Panc1 (cell line): ENCODE measurements around the gene NT5C1A. TPM values are rescaled to one million over a fixed set of nuclear protein-coding genes. Genes with fewer than 3 reads are reported as not detected.

ENCODE experiments used
- ATAC-seq: fragments of 200-7000 bp; cut with Tn5 transposase; 2 replicates; pipeline ENCODE4 v1.9.1; 2020; ENCODE audit warnings: mild to moderate bottlenecking, moderate library complexity
- BruUV-seq: library from RNA; stranded (reverse); fragments of 400-500 nt; replicated peaks from 2 replicates; lab custom pipeline; 2021; lab: Mats Ljungman, UMichigan
- CTCF ChIA-PET: fragments of 300-600 bp; sonication (Branson Sonifier 250); formaldehyde crosslinking; loops from one replicate; lab custom pipeline; 2022; ENCODE audit warnings: antibody characterized with exemption; lab: Charles Lee
- POLR2A ChIA-PET: fragments of 300-600 bp; sonication (Branson Sonifier 250); formaldehyde crosslinking; loops from one replicate; lab custom pipeline; 2022; ENCODE audit warnings: antibody characterized with exemption; lab: Charles Lee
- DNase-seq: peaks from one replicate; pipeline ENCODE4 v3.0.0-alpha.2; 2010; ENCODE audit warnings: low read depth, low spot score
- H3K27ac ChIP-seq: 2 replicates; pipeline ENCODE4 v1.5.1; 2011; ENCODE audit warnings: mild to moderate bottlenecking, low read length, inconsistent platforms
- H3K27me3 ChIP-seq: fragments of 200-500 bp; sonication (Bioruptor generic); 2 replicates; pipeline ENCODE4 v1.6.0; 2014; ENCODE audit warnings: low read length, inconsistent platforms; ENCODE audit not compliant: control insufficient read depth, insufficient read depth
- H3K36me3 ChIP-seq: fragments of 200-500 bp; sonication (Bioruptor generic); 2 replicates; pipeline ENCODE4 v1.5.1; 2014; ENCODE audit warnings: inconsistent platforms, mild to moderate bottlenecking, low read length, moderate library complexity; ENCODE audit not compliant: control insufficient read depth, insufficient read depth
- H3K4me1 ChIP-seq: 2 replicates; pipeline ENCODE4 v1.5.1; 2011; ENCODE audit warnings: inconsistent platforms, mild to moderate bottlenecking, low read length, moderate library complexity; ENCODE audit not compliant: control insufficient read depth, insufficient read depth
- H3K4me3 ChIP-seq, 2 experiments: 2 replicates each; pipeline ENCODE4 v1.5.1; 2011 to 2012; ENCODE audit warnings: low read depth in 2 of 2, low read length in 2 of 2, mild to moderate bottlenecking in 2 of 2, inconsistent platforms in 1 of 2, moderate library complexity in 1 of 2
- H3K9me3 ChIP-seq: fragments of 200-500 bp; sonication (Bioruptor generic); 2 replicates; pipeline ENCODE4 v1.5.1; 2014; ENCODE audit warnings: low read depth, mild to moderate bottlenecking, inconsistent platforms, low read length, moderate library complexity; ENCODE audit not compliant: control insufficient read depth, insufficient read depth
- POLR2AphosphoS5 ChIP-seq: IDR thresholded peaks from 2 replicates; pipeline ENCODE4 v1.6.1; 2012; ENCODE audit warnings: mild to moderate bottlenecking, low read depth, low read length, moderate library complexity
- SIN3A ChIP-seq: IDR thresholded peaks from 2 replicates; pipeline ENCODE4 v1.6.1; 2012; ENCODE audit warnings: low read depth, mild to moderate bottlenecking, low read length, moderate library complexity, borderline replicate concordance; ENCODE audit not compliant: insufficient read depth
- TCF7L2 ChIP-seq: IDR thresholded peaks from 2 replicates; pipeline ENCODE4 v1.6.1; 2011; ENCODE audit warnings: mild to moderate bottlenecking, low read depth, low read length, inconsistent platforms
- in situ Hi-C: cut with HindIII; loops from 2 replicates; pipeline ENCODE4 v1.10.0; 2016; ENCODE audit warnings: low sequenced_read_pairs, low pct_unique_long_range_greater_than_20kb
- intact Hi-C: fragments of 100-400 bp; cut with micrococcal nuclease; formaldehyde crosslinking; loops from one replicate; pipeline ENCODE4 v1.10.0; 2022; ENCODE audit not compliant: unreplicated experiment
- total RNA-seq: library from RNA; stranded (reverse); gene quantifications from one replicate; pipeline ENCODE4 v1.2.1, GENCODE V29; 2021; ENCODE audit not compliant: unreplicated experiment
- TF ChIP-seq, protein P1 (sequence below), 2 experiments: IDR thresholded peaks; 2 replicates each; pipeline ENCODE4 v1.6.1; 2011 to 2012; ENCODE audit warnings: low read depth in 2 of 2, control low read depth in 1 of 2, low read length in 1 of 2, mild to moderate bottlenecking in 1 of 2, moderate library complexity in 1 of 2; ENCODE audit not compliant: insufficient read depth in 1 of 2
- TF ChIP-seq, protein P2 (sequence below): fragments of 450-650 bp; IDR thresholded peaks from 2 replicates; pipeline ENCODE4 v1.5.1; 2017; ENCODE audit warnings: mild to moderate bottlenecking

NT5C1A gene
- total RNA-seq, 1 experiment from 2014 or later: not detected

DNA sequence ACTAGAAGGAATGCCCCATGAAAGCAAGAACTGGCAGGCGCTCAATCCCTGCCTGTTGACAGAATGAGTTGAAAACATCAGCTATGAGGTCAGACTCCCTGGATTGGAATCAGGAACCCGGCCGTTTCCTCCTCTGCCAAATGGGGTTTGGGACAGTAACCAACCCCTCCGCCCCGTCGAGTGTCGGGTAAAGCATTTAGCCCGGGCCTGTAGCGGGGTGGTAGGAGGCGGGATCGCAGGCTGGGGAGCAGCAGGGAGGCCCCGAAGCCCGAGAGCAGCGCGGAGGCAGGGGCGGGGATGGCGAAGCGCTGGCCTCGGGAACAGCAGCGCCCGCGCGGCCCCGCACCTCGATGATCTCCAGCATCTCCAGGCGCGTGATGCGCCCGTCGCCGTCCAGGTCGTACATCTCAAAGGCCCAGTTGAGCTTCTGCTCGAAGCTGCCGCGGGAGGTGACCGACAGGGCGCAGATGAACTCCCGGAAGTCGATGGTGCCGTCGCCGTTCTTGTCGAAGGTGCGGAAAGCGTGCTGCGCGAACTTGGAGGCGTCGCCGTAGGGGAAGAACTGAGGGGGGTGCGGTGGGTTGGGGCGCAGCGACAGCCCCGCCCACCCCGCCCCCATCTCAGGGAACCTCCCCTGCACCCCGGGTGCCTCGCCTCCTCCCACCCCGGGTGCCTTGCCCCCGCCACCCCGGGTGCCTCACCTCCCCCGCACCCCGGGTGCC is 11.8 kb upstream of the NT5C1A start:
- TF ChIP-seq, protein P1, sequence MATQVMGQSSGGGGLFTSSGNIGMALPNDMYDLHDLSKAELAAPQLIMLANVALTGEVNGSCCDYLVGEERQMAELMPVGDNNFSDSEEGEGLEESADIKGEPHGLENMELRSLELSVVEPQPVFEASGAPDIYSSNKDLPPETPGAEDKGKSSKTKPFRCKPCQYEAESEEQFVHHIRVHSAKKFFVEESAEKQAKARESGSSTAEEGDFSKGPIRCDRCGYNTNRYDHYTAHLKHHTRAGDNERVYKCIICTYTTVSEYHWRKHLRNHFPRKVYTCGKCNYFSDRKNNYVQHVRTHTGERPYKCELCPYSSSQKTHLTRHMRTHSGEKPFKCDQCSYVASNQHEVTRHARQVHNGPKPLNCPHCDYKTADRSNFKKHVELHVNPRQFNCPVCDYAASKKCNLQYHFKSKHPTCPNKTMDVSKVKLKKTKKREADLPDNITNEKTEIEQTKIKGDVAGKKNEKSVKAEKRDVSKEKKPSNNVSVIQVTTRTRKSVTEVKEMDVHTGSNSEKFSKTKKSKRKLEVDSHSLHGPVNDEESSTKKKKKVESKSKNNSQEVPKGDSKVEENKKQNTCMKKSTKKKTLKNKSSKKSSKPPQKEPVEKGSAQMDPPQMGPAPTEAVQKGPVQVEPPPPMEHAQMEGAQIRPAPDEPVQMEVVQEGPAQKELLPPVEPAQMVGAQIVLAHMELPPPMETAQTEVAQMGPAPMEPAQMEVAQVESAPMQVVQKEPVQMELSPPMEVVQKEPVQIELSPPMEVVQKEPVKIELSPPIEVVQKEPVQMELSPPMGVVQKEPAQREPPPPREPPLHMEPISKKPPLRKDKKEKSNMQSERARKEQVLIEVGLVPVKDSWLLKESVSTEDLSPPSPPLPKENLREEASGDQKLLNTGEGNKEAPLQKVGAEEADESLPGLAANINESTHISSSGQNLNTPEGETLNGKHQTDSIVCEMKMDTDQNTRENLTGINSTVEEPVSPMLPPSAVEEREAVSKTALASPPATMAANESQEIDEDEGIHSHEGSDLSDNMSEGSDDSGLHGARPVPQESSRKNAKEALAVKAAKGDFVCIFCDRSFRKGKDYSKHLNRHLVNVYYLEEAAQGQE (IDR thresholded peaks at IDR 0.05; ENCODE audit: insufficient read depth in 1 of 2, low read depth in 2 of 2, low read length in 1 of 2): no peak
- no peak for TF ChIP-seq TCF7L2
- TF ChIP-seq, protein P2, sequence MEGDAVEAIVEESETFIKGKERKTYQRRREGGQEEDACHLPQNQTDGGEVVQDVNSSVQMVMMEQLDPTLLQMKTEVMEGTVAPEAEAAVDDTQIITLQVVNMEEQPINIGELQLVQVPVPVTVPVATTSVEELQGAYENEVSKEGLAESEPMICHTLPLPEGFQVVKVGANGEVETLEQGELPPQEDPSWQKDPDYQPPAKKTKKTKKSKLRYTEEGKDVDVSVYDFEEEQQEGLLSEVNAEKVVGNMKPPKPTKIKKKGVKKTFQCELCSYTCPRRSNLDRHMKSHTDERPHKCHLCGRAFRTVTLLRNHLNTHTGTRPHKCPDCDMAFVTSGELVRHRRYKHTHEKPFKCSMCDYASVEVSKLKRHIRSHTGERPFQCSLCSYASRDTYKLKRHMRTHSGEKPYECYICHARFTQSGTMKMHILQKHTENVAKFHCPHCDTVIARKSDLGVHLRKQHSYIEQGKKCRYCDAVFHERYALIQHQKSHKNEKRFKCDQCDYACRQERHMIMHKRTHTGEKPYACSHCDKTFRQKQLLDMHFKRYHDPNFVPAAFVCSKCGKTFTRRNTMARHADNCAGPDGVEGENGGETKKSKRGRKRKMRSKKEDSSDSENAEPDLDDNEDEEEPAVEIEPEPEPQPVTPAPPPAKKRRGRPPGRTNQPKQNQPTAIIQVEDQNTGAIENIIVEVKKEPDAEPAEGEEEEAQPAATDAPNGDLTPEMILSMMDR: no peak
- no peak for TF ChIP-seq POLR2AphosphoS5
- TF ChIP-seq SIN3A: no peak
- no peak overlapping the region for H3K27ac ChIP-seq
- H3K4me1 ChIP-seq: no peaks in the 10 kb centered on the region
- ATAC-seq: no peak
- ChIA-PET POLR2A (no interaction called here), CTCF (no interaction called here)
- no peaks in the 10 kb centered on the region; the same call in 1 of the 2 replicates for H3K27me3 ChIP-seq
- DNase-seq: no peak
- H3K4me3 ChIP-seq: no peak overlapping the region
- no TSS peak for BruUV-seq
- H3K36me3 ChIP-seq: no peaks in the 10 kb centered on the region
- intact Hi-C loops: no loop called here
- in situ Hi-C loops: no loop called here
- no peaks in the 10 kb centered on the region for H3K9me3 ChIP-seq

DNA sequence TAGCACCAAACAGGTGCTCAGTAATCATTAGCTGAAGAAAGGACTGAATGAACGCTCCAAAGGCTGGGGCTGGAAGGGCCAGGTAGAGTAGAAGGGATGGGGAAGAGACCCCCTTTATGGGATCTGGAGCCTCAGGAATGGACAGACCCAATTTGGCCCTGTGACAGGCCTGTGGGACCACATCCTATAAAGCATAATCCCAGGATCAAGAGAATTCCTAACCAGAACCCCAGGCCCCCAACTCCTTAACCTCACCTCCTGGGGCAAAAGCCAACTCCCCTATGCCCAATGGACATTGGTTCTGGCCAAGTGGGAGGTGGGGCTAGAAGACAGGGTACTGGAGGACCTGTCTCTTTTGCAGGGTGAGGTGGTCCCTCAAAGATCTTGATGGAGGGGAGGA is 10.1 kb upstream of the NT5C1A start:
- no TSS peak for BruUV-seq
- ATAC-seq (no peak), DNase-seq (no peak)
- Histone ChIP-seq H3K4me1 (no peaks in the 10 kb centered on the region), H3K27me3 (no peaks in the 10 kb centered on the region; the same call in 1 of the 2 replicates), H3K4me3 (no peak overlapping the region), H3K9me3 (no peaks in the 10 kb centered on the region), H3K27ac (no peak overlapping the region), H3K36me3 (no peaks in the 10 kb centered on the region)
- ChIA-PET CTCF (interaction anchor here (0.5 kb wide), 1 partner anchor 38 kb away, joined by 5 read pairs; no protein-coding TSS in a partner anchor), POLR2A (interaction anchor here (0.6 to 1.3 kb wide), 2 partner anchors 35 to 56 kb away, joined by 3 to 6 read pairs; partner anchors contain the start of gene PPIE)
- in situ Hi-C loops: no loop called here
- intact Hi-C loops: no loop called here
- TF ChIP-seq TCF7L2: no peak
- TF ChIP-seq, protein P1 (IDR thresholded peaks at IDR 0.05; ENCODE audit: insufficient read depth in 1 of 2, low read depth in 2 of 2, low read length in 1 of 2): no peak
- TF ChIP-seq POLR2AphosphoS5: no peak
- TF ChIP-seq SIN3A: no peak
- TF ChIP-seq, protein P2: no peak
